Endothelial cell (in vitro differentiated cells): ENCODE measurements around the gene COL7A1. TPM values are rescaled to one million over a fixed set of nuclear protein-coding genes. Genes with fewer than 3 reads are reported as not detected.

Experiments used
- DNase-seq: peaks from one replicate; pipeline ENCODE4 v3.0.0; 2021; ENCODE audit warnings: low spot score
- H3K27ac Mint-ChIP-seq: one replicate; pipeline ENCODE4 v1.8.0; 2021; ENCODE audit warnings: mixed read lengths, inconsistent platforms; ENCODE audit not compliant: unreplicated experiment
- H3K27me3 Mint-ChIP-seq: one replicate; pipeline ENCODE4 v1.8.0; 2021; ENCODE audit warnings: mild to moderate bottlenecking, moderate library complexity, mixed read lengths, inconsistent platforms; ENCODE audit not compliant: unreplicated experiment
- H3K36me3 Mint-ChIP-seq: one replicate; pipeline ENCODE4 v1.8.0; 2021; ENCODE audit warnings: mild to moderate bottlenecking, low read depth, mixed read lengths, inconsistent platforms; ENCODE audit not compliant: unreplicated experiment
- H3K4me1 Mint-ChIP-seq: one replicate; pipeline ENCODE4 v1.8.0; 2021; ENCODE audit warnings: mild to moderate bottlenecking, mixed read lengths, inconsistent platforms; ENCODE audit not compliant: unreplicated experiment
- H3K4me3 Mint-ChIP-seq: one replicate; pipeline ENCODE4 v1.8.0; 2021; ENCODE audit warnings: mild to moderate bottlenecking, mixed read lengths, inconsistent platforms; ENCODE audit not compliant: unreplicated experiment
- H3K9me3 Mint-ChIP-seq: one replicate; pipeline ENCODE4 v1.8.0; 2021; ENCODE audit warnings: mixed read lengths, inconsistent platforms; ENCODE audit not compliant: unreplicated experiment
- CTCF ChIP-seq: fragments of 200-600 bp; sonication (generic); IDR thresholded peaks from one replicate; pipeline ENCODE4 v1.5.0; 2021; ENCODE audit warnings: antibody characterized with exemption; ENCODE audit not compliant: unreplicated experiment
- total RNA-seq: library from RNA; stranded (reverse); fragmentation: NEBNext Ultra II Directional; extraction: Animal tissue kit (Norgen Biotek cat#: 25700); gene quantifications from one replicate; pipeline ENCODE4 v1.2.1, GENCODE V29; 2021; ENCODE audit not compliant: unreplicated experiment

The COL7A1 gene
- total RNA-seq, 1 donor from 2014 or later: 5.2 TPM

- H3K4me1 Mint-ChIP-seq: no peaks in the 10 kb centered on the region
- no peak for DNase-seq
- no peaks in the 10 kb centered on the region for H3K27me3 Mint-ChIP-seq
- no peak overlapping the region for H3K27ac Mint-ChIP-seq
- TF ChIP-seq CTCF: no peak
- no peaks in the 10 kb centered on the region for H3K9me3 Mint-ChIP-seq
- H3K4me3 Mint-ChIP-seq: no peak overlapping the region
- H3K36me3 Mint-ChIP-seq: peaks cover 8% of the 10 kb centered on the region
These were observed 51.0 kb downstream of the COL7A1 start for GRCh38 chr3:48544141-48544540.

- H3K27ac Mint-ChIP-seq: no peak overlapping the region
- H3K4me3 Mint-ChIP-seq: no peak overlapping the region
- H3K27me3 Mint-ChIP-seq: no peaks in the 10 kb centered on the region
- H3K4me1 Mint-ChIP-seq: no peaks in the 10 kb centered on the region
- no peak for DNase-seq
- no peaks in the 10 kb centered on the region for H3K9me3 Mint-ChIP-seq
- H3K36me3 Mint-ChIP-seq: peaks cover 8% of the 10 kb centered on the region
- TF ChIP-seq CTCF: no peak
These were observed 51.8 kb downstream of the COL7A1 start for GRCh38 chr3:48543271-48543866.

GRCh38 chr3:48538451-48538850 lies 56.7 kb downstream of the COL7A1 start:
- no peak for DNase-seq
- no peak overlapping the region for H3K4me3 Mint-ChIP-seq
- no peak for TF ChIP-seq CTCF
- no peak overlapping the region for H3K27ac Mint-ChIP-seq
- no peaks in the 10 kb centered on the region for H3K9me3 Mint-ChIP-seq
- no peaks in the 10 kb centered on the region for H3K4me1 Mint-ChIP-seq
- peaks cover 2% of the 10 kb centered on the region for H3K27me3 Mint-ChIP-seq
- peaks cover 24% of the 10 kb centered on the region for H3K36me3 Mint-ChIP-seq

GRCh38 chr3:48536785-48537184 lies 58.3 kb downstream of the COL7A1 start:
- H3K27ac Mint-ChIP-seq: no peak overlapping the region
- no peak for TF ChIP-seq CTCF
- DNase-seq: no peak
- H3K36me3 Mint-ChIP-seq: peaks cover 21% of the 10 kb centered on the region
- no peaks in the 10 kb centered on the region for H3K4me1 Mint-ChIP-seq
- no peak overlapping the region for H3K4me3 Mint-ChIP-seq
- H3K9me3 Mint-ChIP-seq: no peaks in the 10 kb centered on the region
- H3K27me3 Mint-ChIP-seq: peaks cover 2% of the 10 kb centered on the region

GRCh38 chr3:48536116-48536515 lies 59.0 kb downstream of the COL7A1 start:
- Mint-ChIP-seq H3K4me1 (no peaks in the 10 kb centered on the region), H3K4me3 (no peak overlapping the region), H3K36me3 (peaks cover 21% of the 10 kb centered on the region), H3K9me3 (no peaks in the 10 kb centered on the region), H3K27ac (no peak overlapping the region), H3K27me3 (peaks cover 2% of the 10 kb centered on the region)
- DNase-seq: no peak
- no peak for TF ChIP-seq CTCF
